Germinal center (tissue), 1 donor: ENCODE results near the gene FGGY.
"Not testable (repeated sequence)": the region's sequence is repeated elsewhere in the genome, so short reads cannot be mapped to it uniquely, and the experiment has no call there.

ENCODE experiments used
- DNase-seq: peaks from one replicate; pipeline ENCODE4 v3.0.0; 2012; ENCODE audit warnings: mixed read lengths, low spot score

Gene FGGY

GRCh38 chr1:59703226-59703917 lies 406.5 kb downstream of the FGGY start:
- DNase-seq = no peak

GRCh38 chr1:59703918-59704378 lies 407.1 kb downstream of the FGGY start:
- no peak for DNase-seq

GRCh38 chr1:59704716-59705115 lies 407.8 kb downstream of the FGGY start:
- DNase-seq = no peak

- no peak for DNase-seq
Observed at GRCh38 chr1:59705466-59706302, 408.8 kb downstream of the FGGY start.

GRCh38 chr1:59706303-59706599 lies 409.4 kb downstream of the FGGY start:
- no peak for DNase-seq

- no peak for DNase-seq
Observed at GRCh38 chr1:59707178-59707791, 410.4 kb downstream of the FGGY start.

GRCh38 chr1:59709333-59709732 lies 412.4 kb downstream of the FGGY start:
- DNase-seq = no peak

GRCh38 chr1:59710920-59711319 lies 414.0 kb downstream of the FGGY start:
- DNase-seq = not testable (repeated sequence)

- DNase-seq = no peak
Observed at GRCh38 chr1:59714219-59714618, 417.3 kb downstream of the FGGY start.

GRCh38 chr1:59714966-59715365 lies 418.1 kb downstream of the FGGY start:
- DNase-seq = no peak

- DNase-seq = no peak
Observed at GRCh38 chr1:59716832-59717231, 419.9 kb downstream of the FGGY start.

GRCh38 chr1:59718064-59718988 lies 421.4 kb downstream of the FGGY start:
- no peak for DNase-seq

GRCh38 chr1:59718989-59719360 lies 422.1 kb downstream of the FGGY start:
- DNase-seq = no peak

- DNase-seq = no peak
Observed at GRCh38 chr1:59720326-59721115, 423.6 kb downstream of the FGGY start.

GRCh38 chr1:59730302-59730701 lies 433.4 kb downstream of the FGGY start:
- no peak for DNase-seq

- DNase-seq = no peak
Observed at GRCh38 chr1:59730759-59731478, 434.0 kb downstream of the FGGY start.

GRCh38 chr1:59731591-59731990 lies 434.7 kb downstream of the FGGY start:
- no peak for DNase-seq

- no peak for DNase-seq
Observed at GRCh38 chr1:59732214-59732955, 435.5 kb downstream of the FGGY start.

- no peak for DNase-seq
Observed at GRCh38 chr1:59733443-59734141, 436.7 kb downstream of the FGGY start.
